Esophagus (tissue), 2 donors: ENCODE data around the gene DUSP15. TPM values are rescaled to one million over a fixed set of nuclear protein-coding genes. Genes with fewer than 3 reads are reported as not detected.

Experiments
- H3K27ac ChIP-seq, 2 donors: one replicate each; pipeline ENCODE4 v1.5.1; 2013; ENCODE audit warnings: low read depth in 2 of 2, mild to moderate bottlenecking in 2 of 2, inconsistent platforms in 1 of 2, low read length in 1 of 2, moderate library complexity in 1 of 2
- H3K27me3 ChIP-seq, 2 donors: one replicate each; pipeline ENCODE4 v1.6.1; 2013; ENCODE audit warnings: low read length in 2 of 2, control low read depth in 1 of 2, mild to moderate bottlenecking in 1 of 2; ENCODE audit not compliant: insufficient read depth in 2 of 2, control insufficient read depth in 1 of 2
- H3K36me3 ChIP-seq, 2 donors: one replicate each; pipeline ENCODE4 v1.6.1; 2013; ENCODE audit warnings: low read length in 1 of 2; ENCODE audit not compliant: control insufficient read depth in 2 of 2, insufficient read depth in 2 of 2
- H3K4me1 ChIP-seq, 2 donors: one replicate each; pipeline ENCODE4 v1.6.1; 2013; ENCODE audit warnings: low read length in 1 of 2; ENCODE audit not compliant: control insufficient read depth in 2 of 2, insufficient read depth in 2 of 2
- H3K4me3 ChIP-seq, 2 donors: one replicate each; pipeline ENCODE4 v1.5.1; 2013; ENCODE audit warnings: low read length in 2 of 2, mild to moderate bottlenecking in 2 of 2, low read depth in 1 of 2, moderate library complexity in 1 of 2
- H3K9me3 ChIP-seq, 2 donors: one replicate each; pipeline ENCODE4 v1.6.1; 2013; ENCODE audit warnings: mild to moderate bottlenecking in 2 of 2, low read depth in 1 of 2, low read length in 1 of 2, moderate library complexity in 1 of 2; ENCODE audit not compliant: control insufficient read depth in 2 of 2, insufficient read depth in 1 of 2
- whole genome bisulfite sequencing, 2 donors: extraction: QIAGEN DNeasy Blood & Tissue Kit; methylation state at CpG; one replicate each; pipeline ENCODE4 v1.1.7; 2013; 5-methylcytosine and 5-hydroxymethylcytosine counted together
- polyA plus RNA-seq, 2 donors: library from polyadenylated mRNA; stranded (reverse); fragments of 200-250 nt; gene quantifications; one replicate each; pipeline ENCODE4 v1.2.3, GENCODE V29; 2013
- donor health status: healthy with polysubstance abuse.
- donor health status: Bipolar disorder and iron deficiency.

The DUSP15 gene
- polyA plus RNA-seq, 2 donors = 0.55 to 0.58 TPM

- Histone ChIP-seq H3K27me3 (no peaks in the 10 kb centered on the region), H3K36me3 (no peaks in the 10 kb centered on the region), H3K27ac (peak overlapping the region in 1 of 2 donors; percentile 30), H3K4me1 (no peaks in the 10 kb centered on the region), H3K9me3 (no peaks in the 10 kb centered on the region), H3K4me3 (peak overlapping the region; percentile 52 to 53)
- WGBS, 2 donors = 9 to 10% methylated on average over 18 to 24 of the region's 24 CpGs
Observed at GRCh38 chr20:31870726-31871617, 645 bp upstream of the DUSP15 start.

GRCh38 chr20:31869673-31869941, 720 bp downstream of the DUSP15 start:
- no peak overlapping the region for H3K27ac ChIP-seq
- no peaks in the 10 kb centered on the region for H3K27me3 ChIP-seq
- H3K36me3 ChIP-seq = no peaks in the 10 kb centered on the region
- WGBS, 2 donors = 8 to 44% methylated on average over 1 of the region's 1 CpG
- H3K4me1 ChIP-seq = no peaks in the 10 kb centered on the region
- no peaks in the 10 kb centered on the region for H3K9me3 ChIP-seq
- peak overlapping the region in 1 of 2 donors; percentile 53 for H3K4me3 ChIP-seq

- no peaks in the 10 kb centered on the region for H3K9me3 ChIP-seq
- WGBS, 2 donors = 80 to 81% methylated on average over 12 of the region's 12 CpGs
- H3K36me3 ChIP-seq = no peaks in the 10 kb centered on the region
- no peaks in the 10 kb centered on the region for H3K4me1 ChIP-seq
- H3K27me3 ChIP-seq = no peaks in the 10 kb centered on the region
- H3K27ac ChIP-seq = no peak overlapping the region
- H3K4me3 ChIP-seq = no peak overlapping the region
Observed at GRCh38 chr20:31868853-31869672, 1.3 kb downstream of the DUSP15 start.

- WGBS, 2 donors = 66 to 74% methylated on average over 3 of the region's 3 CpGs
- H3K27me3 ChIP-seq = no peaks in the 10 kb centered on the region
- H3K36me3 ChIP-seq = no peaks in the 10 kb centered on the region
- peaks cover under 1 to 4% of the 10 kb centered on the region in 2 donors for H3K4me1 ChIP-seq
- H3K4me3 ChIP-seq = no peak overlapping the region
- no peak overlapping the region for H3K27ac ChIP-seq
- no peaks in the 10 kb centered on the region for H3K9me3 ChIP-seq
Observed at GRCh38 chr20:31866221-31866620, 4.1 kb downstream of the DUSP15 start.

GRCh38 chr20:31864521-31865400, 5.6 kb downstream of the DUSP15 start:
- H3K4me1 ChIP-seq = peaks cover 11 to 12% of the 10 kb centered on the region in 2 donors
- no peak overlapping the region for H3K27ac ChIP-seq
- no peaks in the 10 kb centered on the region for H3K27me3 ChIP-seq
- H3K9me3 ChIP-seq = no peaks in the 10 kb centered on the region
- H3K36me3 ChIP-seq = no peaks in the 10 kb centered on the region
- WGBS, 2 donors = 76 to 91% methylated on average over 12 of the region's 12 CpGs
- H3K4me3 ChIP-seq = no peak overlapping the region

GRCh38 chr20:31863296-31864085, 6.8 kb downstream of the DUSP15 start:
- no peaks in the 10 kb centered on the region for H3K27me3 ChIP-seq
- no peak overlapping the region for H3K4me3 ChIP-seq
- H3K27ac ChIP-seq = no peak overlapping the region
- no peaks in the 10 kb centered on the region for H3K9me3 ChIP-seq
- H3K36me3 ChIP-seq = no peaks in the 10 kb centered on the region
- peaks cover 11 to 12% of the 10 kb centered on the region in 2 donors for H3K4me1 ChIP-seq
- WGBS, 2 donors = 86 to 90% methylated on average over 9 of the region's 9 CpGs

DNA sequence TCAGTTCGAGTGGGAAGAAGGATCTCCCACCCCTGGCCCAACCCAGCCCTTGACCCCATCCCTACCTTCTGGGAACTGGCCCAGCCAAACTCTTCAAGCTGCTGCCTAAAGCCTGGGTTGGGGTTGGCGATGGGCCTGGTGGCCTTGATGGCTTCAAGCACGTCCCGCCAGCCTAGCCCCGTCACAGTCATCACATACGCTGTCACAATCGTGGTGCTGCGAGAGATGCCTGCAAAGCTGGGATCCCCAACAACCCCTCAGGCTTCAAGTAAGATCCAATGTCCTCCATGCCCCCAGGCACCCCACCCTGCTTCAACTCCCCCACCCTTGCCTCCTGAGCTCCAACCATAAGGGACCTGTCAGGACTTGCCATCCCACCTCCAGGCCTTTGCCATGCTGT, 7.8 kb downstream of the DUSP15 start:
- H3K4me3 ChIP-seq = no peak overlapping the region
- WGBS, 2 donors = 88% methylated on average over 8 of the region's 8 CpGs
- H3K9me3 ChIP-seq = no peaks in the 10 kb centered on the region
- peaks cover 11 to 12% of the 10 kb centered on the region in 2 donors for H3K4me1 ChIP-seq
- H3K27me3 ChIP-seq = no peaks in the 10 kb centered on the region
- H3K27ac ChIP-seq = no peak overlapping the region
- no peaks in the 10 kb centered on the region for H3K36me3 ChIP-seq

- H3K4me1 ChIP-seq = peaks cover 11 to 12% of the 10 kb centered on the region in 2 donors
- no peak overlapping the region for H3K27ac ChIP-seq
- WGBS, 2 donors = 62 to 66% methylated on average over 5 of the region's 5 CpGs
- no peaks in the 10 kb centered on the region for H3K27me3 ChIP-seq
- H3K4me3 ChIP-seq = no peak overlapping the region
- no peaks in the 10 kb centered on the region for H3K9me3 ChIP-seq
- no peaks in the 10 kb centered on the region for H3K36me3 ChIP-seq
Observed at GRCh38 chr20:31862157-31862470, 8.2 kb downstream of the DUSP15 start.
